ENCODE measurements around the gene ZNF74. TPM values are rescaled to one million over a fixed set of nuclear protein-coding genes. Genes with fewer than 3 reads are reported as not detected.

Gene ZNF74
- total and polyA plus RNA-seq, 2 experiments from 2014 or later = 24.4 to 90.9 TPM

GRCh38 chr22:20456064-20456721 lies 62.2 kb downstream of the ZNF74 start:
- Histone ChIP-seq H3K4me1 (ENCODE audit: low read depth) (no peaks in the 10 kb centered on the region), H3K9me3 (ENCODE audit: low read depth) (no peaks in the 10 kb centered on the region), H3K4me3 (no peak overlapping the region), H3K27ac (no peak overlapping the region), H3K36me3 (no peaks in the 10 kb centered on the region), H3K27me3 (no peaks in the 10 kb centered on the region)
- peak; percentile 93 for TF ChIP-seq CTCF (IDR thresholded peaks at IDR 0.05; ENCODE audit: low read depth, low read length)
- peak; percentile 87 to 91 for DNase-seq (ENCODE audit: low read depth in 1 of 2, low spot score in 1 of 2)

GRCh38 chr22:20456722-20457076 lies 62.7 kb downstream of the ZNF74 start:
- Histone ChIP-seq H3K27me3 (no peaks in the 10 kb centered on the region), H3K4me3 (no peak overlapping the region), H3K36me3 (no peaks in the 10 kb centered on the region), H3K27ac (no peak overlapping the region), H3K4me1 (ENCODE audit: low read depth) (no peaks in the 10 kb centered on the region), H3K9me3 (ENCODE audit: low read depth) (no peaks in the 10 kb centered on the region)
- DNase-seq (ENCODE audit: low read depth in 1 of 2, low spot score in 1 of 2) = no peak
- TF ChIP-seq CTCF (IDR thresholded peaks at IDR 0.05; ENCODE audit: low read depth, low read length) = no peak

- Histone ChIP-seq H3K4me3 (no peak overlapping the region), H3K9me3 (ENCODE audit: low read depth) (no peaks in the 10 kb centered on the region), H3K4me1 (ENCODE audit: low read depth) (no peaks in the 10 kb centered on the region), H3K27me3 (no peaks in the 10 kb centered on the region), H3K27ac (no peak overlapping the region), H3K36me3 (no peaks in the 10 kb centered on the region)
- no peak for TF ChIP-seq CTCF (IDR thresholded peaks at IDR 0.05; ENCODE audit: low read depth, low read length)
- no peak for DNase-seq (ENCODE audit: low read depth in 1 of 2, low spot score in 1 of 2)
Observed at GRCh38 chr22:20457506-20458240, 63.7 kb downstream of the ZNF74 start.

Other genes with a start within 250 kb of the ZNF74 start
- gene CCDC188, start 243.1 kb upstream of the ZNF74 start, total RNA-seq = not detected in 2 replicates
- not detected in 2 replicates for gene CCDC188, start 243.1 kb upstream of the ZNF74 start, polyA plus RNA-seq
- 5.3 and 9.8 TPM in 2 replicates for gene RTN4R, start 125.8 kb upstream of the ZNF74 start, total RNA-seq
- 5.2 and 7.4 TPM in 2 replicates for gene RTN4R, start 125.8 kb upstream of the ZNF74 start, polyA plus RNA-seq
- 89.6 and 104 TPM in 2 replicates for gene DGCR6L, start 74.1 kb upstream of the ZNF74 start, total RNA-seq
- 126 and 157 TPM in 2 replicates for gene DGCR6L, start 74.1 kb upstream of the ZNF74 start, polyA plus RNA-seq
- gene SCARF2, start 43.7 kb downstream of the ZNF74 start, total RNA-seq = 42.0 and 66.1 TPM in 2 replicates
- 38.0 and 67.4 TPM in 2 replicates for gene SCARF2, start 43.7 kb downstream of the ZNF74 start, polyA plus RNA-seq
- 53.3 and 55.0 TPM in 2 replicates for gene KLHL22, start 101.6 kb downstream of the ZNF74 start, total RNA-seq
- gene KLHL22, start 101.6 kb downstream of the ZNF74 start, polyA plus RNA-seq = 31.9 and 33.8 TPM in 2 replicates
- 41.9 and 45.1 TPM in 2 replicates for gene MED15, start 113.5 kb downstream of the ZNF74 start, total RNA-seq
- gene MED15, start 113.5 kb downstream of the ZNF74 start, polyA plus RNA-seq = 45.3 and 59.5 TPM in 2 replicates